Small intestine (tissue), 7 donors: ENCODE measurements around the gene GGT1. TPM values are rescaled to one million over a fixed set of nuclear protein-coding genes. Genes with fewer than 3 reads are reported as not detected.
"Not testable (repeated sequence)": the region's sequence is repeated elsewhere in the genome, so short reads cannot be mapped to it uniquely, and the experiment has no call there.

ENCODE experiments used
- DNase-seq, 2 donors: peaks; one replicate each; pipeline versions ENCODE4 v3.0.0 to v3.0.0-alpha.2; 2013
- FAIRE-seq: peaks from 2 replicates; lab custom pipeline; 2012; peaks lifted over from hg19 to GRCh38; lab: Jason Lieb, UNC
- H3K27ac ChIP-seq, 3 donors: one replicate each; pipeline ENCODE4 v1.5.1; 2013; ENCODE audit warnings: low read length in 2 of 3, mild to moderate bottlenecking in 2 of 3, control low read depth in 1 of 3, inconsistent platforms in 1 of 3, low read depth in 1 of 3, moderate library complexity in 1 of 3
- H3K27me3 ChIP-seq, 3 donors: one replicate each; pipeline ENCODE4 v1.6.1; 2013; ENCODE audit warnings: low read length in 3 of 3, inconsistent platforms in 1 of 3; ENCODE audit not compliant: control insufficient read depth in 3 of 3, insufficient read depth in 3 of 3
- H3K36me3 ChIP-seq, 3 donors: one replicate each; pipeline ENCODE4 v1.6.1; 2013; ENCODE audit warnings: low read length in 3 of 3, inconsistent platforms in 1 of 3, low read depth in 1 of 3, mild to moderate bottlenecking in 1 of 3, moderate library complexity in 1 of 3; ENCODE audit not compliant: control insufficient read depth in 3 of 3, insufficient read depth in 2 of 3
- H3K4me1 ChIP-seq, 3 donors: one replicate each; pipeline ENCODE4 v1.6.1; 2013; ENCODE audit warnings: low read length in 2 of 3, inconsistent platforms in 1 of 3, low read depth in 1 of 3, mild to moderate bottlenecking in 1 of 3, moderate library complexity in 1 of 3; ENCODE audit not compliant: control insufficient read depth in 3 of 3, insufficient read depth in 2 of 3
- H3K4me3 ChIP-seq, 3 donors: one replicate each; pipeline ENCODE4 v1.5.1; 2013; ENCODE audit warnings: low read length in 3 of 3, control low read depth in 1 of 3, inconsistent platforms in 1 of 3, low read depth in 1 of 3, mild to moderate bottlenecking in 1 of 3, moderate library complexity in 1 of 3
- H3K9me3 ChIP-seq, 2 donors: one replicate each; pipeline ENCODE4 v1.6.1; 2013; ENCODE audit warnings: low read depth in 1 of 2, low read length in 1 of 2; ENCODE audit not compliant: control insufficient read depth in 2 of 2, insufficient read depth in 1 of 2
- WGBS, 3 donors: extraction: QIAGEN DNeasy Blood & Tissue Kit; methylation state at CpG; one replicate each; pipeline ENCODE4 v1.1.7; 2013; 5-methylcytosine and 5-hydroxymethylcytosine counted together
- polyA plus RNA-seq, 4 donors: library from polyadenylated mRNA; stranded (reverse) in 3 of 4; unstranded in 1 of 4; fragments of 200-250 nt in 3 of 4; fragments of 120-200 nt in 1 of 4; gene quantifications; one replicate each; pipeline versions ENCODE4 v1.2.1 to v1.2.3, GENCODE V29; 2013
- donor health status: healthy with polysubstance abuse.
- donor health status: control.
- donor health status: control.
- donor health status: Bipolar disorder and iron deficiency.
- donor health status: healthy.

GGT1 gene
- polyA plus RNA-seq, 4 donors: 44.2 to 581 (median 265) TPM

DNA sequence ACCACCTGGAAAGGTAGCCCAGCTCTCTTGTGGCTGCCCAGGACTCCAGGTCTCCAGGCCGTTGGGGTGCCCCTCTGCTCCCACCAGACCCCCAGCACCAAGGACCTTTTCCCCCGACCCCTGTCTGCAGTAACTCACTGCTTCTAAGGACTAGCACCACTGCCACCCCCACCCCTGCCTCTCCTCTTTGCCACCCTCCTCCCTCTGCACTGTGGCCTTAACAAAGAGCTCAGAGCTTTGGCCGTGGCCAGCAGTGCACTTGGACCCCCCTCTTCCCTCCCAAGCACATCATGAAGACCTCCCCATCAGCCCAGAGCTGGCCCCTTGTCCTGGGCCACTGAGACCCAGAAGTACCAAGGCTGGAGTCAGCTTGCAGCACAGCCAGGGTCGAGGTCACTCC lies 46.4 kb downstream of the GGT1 start:
- not testable (repeated sequence) for H3K4me3 ChIP-seq, H3K9me3 ChIP-seq, H3K36me3 ChIP-seq, DNase-seq, H3K27ac ChIP-seq, H3K4me1 ChIP-seq, FAIRE-seq, H3K27me3 ChIP-seq
- WGBS, 3 donors: 62 to 91% (median 78%) methylated on average over 1 to 2 of the region's 4 CpGs

DNA sequence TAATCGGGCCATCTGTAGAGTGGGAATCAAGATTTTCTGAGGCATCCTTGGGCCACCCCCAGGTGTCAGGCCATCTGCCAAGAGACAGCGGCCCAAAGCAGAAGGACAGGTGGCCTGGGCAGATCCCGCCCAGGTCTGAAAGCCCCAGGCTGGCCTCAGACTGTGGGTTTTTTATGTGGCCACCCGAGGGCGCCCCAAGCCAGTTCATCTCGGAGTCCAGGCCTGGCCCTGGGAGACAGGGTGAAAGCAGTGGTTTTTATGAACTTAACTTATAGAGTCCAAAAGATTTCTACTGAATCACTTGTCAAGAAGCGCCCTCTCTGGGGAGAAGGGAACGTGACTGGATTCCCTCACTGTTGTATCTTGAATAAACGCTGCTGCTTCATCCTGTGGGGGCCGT lies 47.9 kb downstream of the GGT1 start:
- FAIRE-seq, H3K4me1 ChIP-seq, H3K36me3 ChIP-seq, H3K4me3 ChIP-seq, H3K9me3 ChIP-seq, DNase-seq, H3K27ac ChIP-seq, H3K27me3 ChIP-seq: not testable (repeated sequence)
- WGBS, 3 donors: no CpG with 5 or more reads among the region's 10 CpGs

DNA sequence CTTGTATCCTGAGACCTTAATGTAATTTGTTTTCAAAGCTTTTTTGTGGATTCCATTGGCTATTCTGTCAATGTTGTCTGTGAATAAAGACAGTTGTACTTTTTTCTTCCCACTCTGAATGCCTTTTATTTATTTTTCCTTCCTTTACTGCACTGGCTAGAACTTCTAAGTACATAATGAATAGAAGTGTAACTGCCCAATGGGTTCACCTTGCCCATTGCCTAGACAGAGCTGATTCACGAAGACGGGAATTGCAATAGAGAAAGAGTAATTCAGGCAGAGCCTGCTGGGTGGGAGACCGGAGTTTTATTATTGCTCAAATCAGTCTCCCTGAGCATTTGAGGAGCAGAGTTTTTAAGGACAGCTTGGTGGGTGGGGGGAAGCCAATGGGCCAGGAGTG lies 62.4 kb downstream of the GGT1 start:
- not testable (repeated sequence) for H3K27ac ChIP-seq, FAIRE-seq, H3K36me3 ChIP-seq, H3K4me1 ChIP-seq, H3K27me3 ChIP-seq, H3K4me3 ChIP-seq, DNase-seq, H3K9me3 ChIP-seq
- WGBS, 3 donors: 81 to 92% (median 84%) methylated on average over 3 of the region's 3 CpGs

DNA sequence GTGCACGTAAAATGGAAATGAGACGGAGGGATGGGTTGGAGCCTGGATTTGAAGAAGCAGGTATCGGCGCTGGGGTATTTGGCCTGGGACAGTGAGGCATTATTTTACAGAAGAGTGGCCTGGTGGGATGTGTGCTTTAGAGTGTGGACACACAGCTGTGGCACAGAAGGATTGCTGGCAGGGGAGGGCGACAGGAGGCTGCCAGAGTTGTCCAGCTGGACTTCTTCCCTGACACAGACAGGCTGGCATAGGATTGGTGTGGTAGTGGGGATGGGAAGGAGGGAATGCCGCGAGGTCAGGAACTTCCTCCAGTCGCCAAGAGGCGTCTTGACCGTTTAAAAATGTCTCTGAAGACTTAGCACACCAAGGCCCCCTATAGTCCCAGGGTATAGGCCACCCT lies 64.9 kb downstream of the GGT1 start:
- H3K27me3 ChIP-seq, H3K4me1 ChIP-seq, DNase-seq, H3K27ac ChIP-seq, H3K36me3 ChIP-seq, H3K9me3 ChIP-seq, H3K4me3 ChIP-seq, FAIRE-seq: not testable (repeated sequence)
- WGBS, 3 donors: 90 to 100% (median 100%) methylated on average over 3 to 10 of the region's 10 CpGs

DNA sequence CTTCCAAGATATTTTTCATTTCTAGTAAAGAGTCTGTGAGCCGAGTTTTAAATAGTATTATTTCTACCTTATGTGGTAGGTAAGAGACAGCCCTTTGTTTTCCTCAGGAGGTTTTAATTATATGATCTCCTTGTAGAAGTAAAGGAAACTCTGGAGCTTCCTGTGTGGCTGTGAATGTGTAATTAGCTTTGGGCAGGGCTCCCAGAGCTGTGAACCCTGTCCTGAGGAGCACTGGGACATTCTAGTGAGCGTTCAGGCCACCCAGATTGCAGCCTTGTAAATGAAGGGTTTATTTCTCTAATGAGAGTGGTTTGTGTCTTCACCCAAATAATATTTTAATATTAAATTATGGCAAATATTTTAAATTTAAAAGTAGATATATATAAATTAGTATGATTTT lies 69.5 kb downstream of the GGT1 start:
- not testable (repeated sequence) for DNase-seq, H3K36me3 ChIP-seq, H3K27me3 ChIP-seq, H3K27ac ChIP-seq, H3K4me3 ChIP-seq, H3K9me3 ChIP-seq, H3K4me1 ChIP-seq
- FAIRE-seq: peak; percentile 93
- 23 to 53% (median 29%) methylated on average over 1 of the region's 2 CpGs for WGBS, 3 donors

Other genes starting within 250 kb of the GGT1 start
- gene ADORA2A, start 175.6 kb upstream of the GGT1 start, polyA plus RNA-seq: 1 to 10 TPM in 3 of 4 donors, under 1 TPM in 1; 0.67 to 9.0 (median 2.5) TPM
- 10 to 100 TPM in 1 of 4 donors, 1 to 10 TPM in 2, under 1 TPM in 1; 0.12 to 11.2 (median 3.1) TPM for gene UPB1, start 107.9 kb upstream of the GGT1 start, polyA plus RNA-seq
- gene GUCD1, start 48.1 kb upstream of the GGT1 start, polyA plus RNA-seq: 100 to 1,000 TPM; 147 to 494 (median 314) TPM
- gene SNRPD3, start 47.2 kb upstream of the GGT1 start, polyA plus RNA-seq: 100 to 1,000 TPM; 150 to 162 (median 154) TPM
- gene LRRC75B, start 10.1 kb upstream of the GGT1 start, polyA plus RNA-seq: 100 to 1,000 TPM in 2 of 4 donors, 10 to 100 TPM in 2; 15.5 to 123 (median 76.5) TPM
- gene PIWIL3, start 171.5 kb downstream of the GGT1 start, polyA plus RNA-seq: under 1 TPM in 1 of 4 donors, not detected in 3; 0.21 TPM
- 10 to 100 TPM in 1 of 4 donors, 1 to 10 TPM in 1, under 1 TPM in 1, not detected in 1; 0.27 to 11.0 (median 2.2) TPM for gene SGSM1, start 203.0 kb downstream of the GGT1 start, polyA plus RNA-seq